Hepatocyte (in vitro differentiated cells): ENCODE data around the gene SOX6.

Experiments used
- CTCF ChIP-seq: fragments of 200-600 bp; sonication (generic); IDR thresholded peaks from 2 replicates; pipeline ENCODE4 v1.5.1; 2016; ENCODE audit warnings: antibody characterized with exemption, mild to moderate bottlenecking; ENCODE audit not compliant: poor library complexity
- EZH2phosphoT487 ChIP-seq: fragments of 200-600 bp; sonication (generic); IDR thresholded peaks from one replicate; pipeline ENCODE4 v1.6.1; 2018; ENCODE audit warnings: antibody characterized with exemption, mild to moderate bottlenecking, low read depth, moderate library complexity; ENCODE audit not compliant: unreplicated experiment, severe bottlenecking

- TF ChIP-seq EZH2phosphoT487 (no peak), CTCF (no peak)
Observed at GRCh38 chr11:15977116-15977515, 379.2 kb downstream of the SOX6 start.
